HAP-1 (cell line): ENCODE data around the gene NCAPD3.

Experiments used
- DNase-seq, 2 experiments: peaks; one replicate each; pipeline ENCODE4 v3.0.0-alpha.2; 2016 to 2020; ENCODE audit warnings: low spot score in 2 of 2
- H3K27me3 ChIP-seq: fragments of 250-450 bp; sonication (Bioruptor Pico); 2 replicates; pipeline ENCODE4 v1.5.1; 2020; ENCODE audit warnings: low read depth, mild to moderate bottlenecking, moderate library complexity
- H3K36me3 ChIP-seq: fragments of 250-450 bp; sonication (Bioruptor Pico); replicated peaks from 2 replicates; pipeline ENCODE4 v1.5.1; 2020; ENCODE audit warnings: mild to moderate bottlenecking
- H3K4me1 ChIP-seq: fragments of 250-450 bp; sonication (Bioruptor Pico); 2 replicates; pipeline ENCODE4 v1.5.1; 2020; ENCODE audit warnings: mild to moderate bottlenecking
- H3K4me3 ChIP-seq: fragments of 250-450 bp; sonication (Bioruptor Pico); 2 replicates; pipeline ENCODE4 v1.5.1; 2020; ENCODE audit warnings: mild to moderate bottlenecking, moderate library complexity
- H3K9me3 ChIP-seq: fragments of 250-450 bp; sonication (Bioruptor Pico); 2 replicates; pipeline ENCODE4 v1.5.1; 2020; ENCODE audit warnings: mild to moderate bottlenecking, moderate library complexity
- in situ Hi-C: fragments of 300-500 bp; cut with MboI; formaldehyde crosslinking; loops from 3 replicates; pipeline ENCODE4 v1.14.3; 2020; ENCODE audit warnings: low sequenced_read_pairs, inconsistent platforms, mixed read lengths

The NCAPD3 gene

GRCh38 chr11:134178032-134178674, 45.6 kb downstream of the NCAPD3 start:
- H3K36me3 ChIP-seq = peaks cover 77% of the 10 kb centered on the region
- no peaks in the 10 kb centered on the region for H3K27me3 ChIP-seq
- no peaks in the 10 kb centered on the region for H3K4me1 ChIP-seq
- in situ Hi-C loops = no loop called here
- no peak overlapping the region for H3K4me3 ChIP-seq
- DNase-seq = no peak
- no peaks in the 10 kb centered on the region for H3K9me3 ChIP-seq

- no peaks in the 10 kb centered on the region for H3K27me3 ChIP-seq
- H3K4me3 ChIP-seq = no peak overlapping the region
- no peaks in the 10 kb centered on the region for H3K4me1 ChIP-seq
- DNase-seq = no peak
- H3K9me3 ChIP-seq = no peaks in the 10 kb centered on the region
- in situ Hi-C loops = no loop called here
- H3K36me3 ChIP-seq = peaks cover 78% of the 10 kb centered on the region
Measured at GRCh38 chr11:134176284-134176683, 47.5 kb downstream of the NCAPD3 start.

- H3K9me3 ChIP-seq = no peaks in the 10 kb centered on the region
- in situ Hi-C loops = no loop called here
- no peaks in the 10 kb centered on the region for H3K4me1 ChIP-seq
- H3K4me3 ChIP-seq = no peak overlapping the region
- H3K27me3 ChIP-seq = no peaks in the 10 kb centered on the region
- no peak for DNase-seq
- peaks cover 85% of the 10 kb centered on the region for H3K36me3 ChIP-seq
Measured at GRCh38 chr11:134173296-134173695, 50.5 kb downstream of the NCAPD3 start.

- Histone ChIP-seq H3K4me3 (no peak overlapping the region), H3K36me3 (peaks cover 80% of the 10 kb centered on the region)
Measured at GRCh38 chr11:134171951-134172350, 51.8 kb downstream of the NCAPD3 start.

GRCh38 chr11:134170919-134171281, 52.9 kb downstream of the NCAPD3 start:
- no peak overlapping the region for H3K4me3 ChIP-seq
- H3K27me3 ChIP-seq = no peaks in the 10 kb centered on the region
- H3K36me3 ChIP-seq = peaks cover 69% of the 10 kb centered on the region
- in situ Hi-C loops = no loop called here
- no peaks in the 10 kb centered on the region for H3K4me1 ChIP-seq
- no peak for DNase-seq
- no peaks in the 10 kb centered on the region for H3K9me3 ChIP-seq

More at GRCh38 chr11:134171951-134172350, 51.8 kb downstream of the NCAPD3 start:
- Histone ChIP-seq H3K9me3 (no peaks in the 10 kb centered on the region), H3K27me3 (no peaks in the 10 kb centered on the region), H3K4me1 (no peaks in the 10 kb centered on the region)
- in situ Hi-C loops = no loop called here
- no peak for DNase-seq

- Histone ChIP-seq H3K4me3 (no peak overlapping the region), H3K27me3 (no peaks in the 10 kb centered on the region), H3K4me1 (no peaks in the 10 kb centered on the region), H3K9me3 (no peaks in the 10 kb centered on the region), H3K36me3 (peaks cover 64% of the 10 kb centered on the region)
- no peak for DNase-seq
- in situ Hi-C loops = no loop called here
Measured at GRCh38 chr11:134170177-134170918, 53.4 kb downstream of the NCAPD3 start.

GRCh38 chr11:134164490-134165370, 59.0 kb downstream of the NCAPD3 start:
- H3K4me3 ChIP-seq = no peak overlapping the region
- H3K36me3 ChIP-seq = peaks cover 70% of the 10 kb centered on the region
- H3K4me1 ChIP-seq = no peaks in the 10 kb centered on the region
- no peaks in the 10 kb centered on the region for H3K27me3 ChIP-seq
- DNase-seq = no peak
- H3K9me3 ChIP-seq = no peaks in the 10 kb centered on the region
- in situ Hi-C loops = no loop called here

- DNase-seq = no peak
- Histone ChIP-seq H3K4me1 (peaks cover 4% of the 10 kb centered on the region; the same call in 1 of the 2 replicates), H3K36me3 (peaks cover 90% of the 10 kb centered on the region), H3K9me3 (no peaks in the 10 kb centered on the region), H3K4me3 (no peak overlapping the region), H3K27me3 (no peaks in the 10 kb centered on the region)
- in situ Hi-C loops = no loop called here
Measured at GRCh38 chr11:134159652-134160051, 64.1 kb downstream of the NCAPD3 start.

GRCh38 chr11:134158023-134158422, 65.7 kb downstream of the NCAPD3 start:
- Histone ChIP-seq H3K9me3 (no peaks in the 10 kb centered on the region), H3K4me3 (no peak overlapping the region), H3K4me1 (peaks cover 4% of the 10 kb centered on the region; the same call in 1 of the 2 replicates), H3K36me3 (peaks cover 90% of the 10 kb centered on the region), H3K27me3 (no peaks in the 10 kb centered on the region)
- no peak for DNase-seq
- in situ Hi-C loops = no loop called here

GRCh38 chr11:134157451-134157850, 66.3 kb downstream of the NCAPD3 start:
- H3K36me3 ChIP-seq = peaks cover 90% of the 10 kb centered on the region
- H3K27me3 ChIP-seq = no peaks in the 10 kb centered on the region
- in situ Hi-C loops = no loop called here
- no peaks in the 10 kb centered on the region for H3K9me3 ChIP-seq
- H3K4me3 ChIP-seq = no peak overlapping the region
- peak in 1 of 2 experiments; percentile 40 for DNase-seq
- H3K4me1 ChIP-seq = peaks cover 4% of the 10 kb centered on the region; the same call in 1 of the 2 replicates

- peaks cover 4% of the 10 kb centered on the region; the same call in 1 of the 2 replicates for H3K4me1 ChIP-seq
- in situ Hi-C loops = no loop called here
- DNase-seq = no peak
- no peak overlapping the region for H3K4me3 ChIP-seq
- no peaks in the 10 kb centered on the region for H3K9me3 ChIP-seq
- peaks cover 90% of the 10 kb centered on the region for H3K36me3 ChIP-seq
- no peaks in the 10 kb centered on the region for H3K27me3 ChIP-seq
Measured at GRCh38 chr11:134155946-134156865, 67.6 kb downstream of the NCAPD3 start.

GRCh38 chr11:134155456-134155855, 68.3 kb downstream of the NCAPD3 start:
- H3K36me3 ChIP-seq = peaks cover 92% of the 10 kb centered on the region
- peaks cover 4% of the 10 kb centered on the region; the same call in 1 of the 2 replicates for H3K4me1 ChIP-seq
- DNase-seq = no peak
- H3K9me3 ChIP-seq = no peaks in the 10 kb centered on the region
- no peaks in the 10 kb centered on the region for H3K27me3 ChIP-seq
- in situ Hi-C loops = no loop called here
- H3K4me3 ChIP-seq = no peak overlapping the region

GRCh38 chr11:134154441-134154840, 69.3 kb downstream of the NCAPD3 start:
- Histone ChIP-seq H3K4me1 (peaks cover 4% of the 10 kb centered on the region; the same call in 1 of the 2 replicates), H3K4me3 (no peak overlapping the region), H3K9me3 (no peaks in the 10 kb centered on the region), H3K36me3 (peaks cover 92% of the 10 kb centered on the region), H3K27me3 (no peaks in the 10 kb centered on the region)
- in situ Hi-C loops = no loop called here
- DNase-seq = no peak
